HG02623 (cell line): Measurements from ENCODE around the gene TOX2.

Experiments used
- ATAC-seq: cut with Tn5 transposase; IDR thresholded peaks from one replicate; pipeline ENCODE4 v1.9.1; 2021; ENCODE audit warnings: moderate library complexity; ENCODE audit not compliant: unreplicated experiment

Gene TOX2

DNA sequence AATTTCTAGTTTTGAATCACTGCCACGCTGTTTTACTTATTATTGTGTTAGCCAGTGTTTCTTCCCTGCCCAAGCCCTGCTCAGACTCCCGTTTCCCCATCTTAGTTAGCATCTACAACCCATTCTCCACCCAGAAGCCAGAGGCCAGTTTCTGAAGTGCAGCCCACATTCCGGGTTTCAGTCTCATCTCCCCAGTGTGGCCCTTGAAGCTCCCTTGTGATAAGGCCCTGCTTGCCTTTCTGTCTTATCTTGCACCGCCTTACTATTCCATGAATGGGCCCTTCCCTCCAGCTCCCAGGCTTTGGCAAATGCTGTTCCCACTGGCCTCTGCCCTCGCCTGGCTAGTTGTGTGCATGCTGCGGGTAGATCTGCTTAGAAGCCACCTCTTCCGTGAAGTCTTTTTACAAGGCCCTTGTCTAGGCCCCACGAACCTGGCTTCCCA, 41.1 kb downstream of the TOX2 start:
- ATAC-seq, result no peak

DNA sequence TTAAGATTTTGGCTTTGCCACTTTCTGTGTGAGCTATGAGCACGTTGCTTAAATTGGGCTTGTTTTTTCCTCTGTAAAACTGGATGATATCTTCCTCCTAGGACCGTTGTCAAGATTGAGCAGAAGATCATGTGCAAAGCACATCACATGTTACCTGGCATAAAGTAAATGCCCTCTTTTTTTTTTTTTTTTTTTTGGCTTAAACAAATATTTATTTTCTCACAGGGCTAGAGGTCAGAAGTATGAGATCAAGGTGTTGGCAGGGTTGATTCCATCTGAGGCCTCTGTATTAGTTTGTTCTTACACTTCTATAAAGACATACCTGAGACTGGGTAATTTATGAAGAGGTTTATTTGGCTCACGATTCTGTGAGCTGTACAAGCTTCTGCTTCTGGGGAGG, 42.7 kb downstream of the TOX2 start:
- ATAC-seq, result no peak

DNA sequence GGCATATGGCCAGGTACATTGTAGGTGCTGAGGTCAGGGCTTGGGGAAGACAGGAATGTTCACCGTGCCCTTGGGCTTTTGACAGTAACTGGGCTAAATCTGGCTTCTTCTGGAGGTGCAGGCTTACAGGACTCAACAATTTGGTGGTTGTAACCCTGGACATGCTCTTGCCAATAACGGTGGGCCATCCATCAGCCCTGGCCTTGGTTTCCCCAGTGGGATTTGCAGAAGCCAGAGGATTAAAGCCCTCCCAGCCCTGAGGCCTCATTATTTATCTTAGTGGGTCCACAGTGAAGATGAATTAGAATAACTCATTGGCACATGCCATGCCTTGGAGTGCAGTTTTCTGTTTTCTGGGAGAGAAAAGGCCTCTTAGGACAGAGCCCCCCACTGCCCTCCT, 44.0 kb downstream of the TOX2 start:
- ATAC-seq, result no peak

DNA sequence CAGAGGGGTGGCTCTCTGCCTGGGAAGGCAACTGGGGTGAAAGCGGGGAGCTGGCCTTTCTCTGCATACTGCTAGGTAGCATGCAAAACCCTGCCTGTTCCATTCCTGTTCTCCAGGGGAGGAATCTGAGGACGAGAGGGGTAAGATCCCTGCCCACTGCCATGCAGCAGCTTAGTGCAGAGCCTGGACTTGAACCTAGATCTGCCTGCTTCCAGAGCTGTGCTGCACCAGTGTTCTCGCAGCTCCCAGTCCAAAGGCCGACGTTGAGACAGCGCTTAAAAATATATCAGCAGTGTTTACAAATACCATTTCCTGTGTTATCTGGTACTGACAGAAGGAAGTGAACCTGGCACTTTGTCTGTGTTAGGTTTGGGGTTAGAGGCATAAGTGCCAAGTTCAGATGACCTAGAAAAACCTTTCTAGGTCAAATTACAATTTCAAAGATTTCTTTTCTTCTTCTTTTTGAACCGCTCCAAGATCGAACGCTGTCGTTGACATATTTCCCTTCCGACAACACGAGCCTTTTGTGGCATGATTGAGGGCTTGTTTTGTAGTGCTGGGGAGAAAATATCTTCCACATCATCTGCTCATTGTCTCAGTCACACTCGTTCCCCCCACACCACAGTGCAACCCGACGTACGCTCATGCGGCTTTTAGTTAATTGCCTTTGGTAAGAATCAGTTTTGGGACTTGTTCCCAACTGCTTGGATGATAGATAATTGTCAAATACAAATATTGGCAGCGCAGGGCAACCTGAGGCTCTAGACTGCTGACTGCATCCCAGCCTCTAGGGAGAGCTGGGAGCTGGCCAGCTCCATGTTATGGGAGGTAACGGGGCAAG, 44.6 kb downstream of the TOX2 start:
- no peak for ATAC-seq

DNA sequence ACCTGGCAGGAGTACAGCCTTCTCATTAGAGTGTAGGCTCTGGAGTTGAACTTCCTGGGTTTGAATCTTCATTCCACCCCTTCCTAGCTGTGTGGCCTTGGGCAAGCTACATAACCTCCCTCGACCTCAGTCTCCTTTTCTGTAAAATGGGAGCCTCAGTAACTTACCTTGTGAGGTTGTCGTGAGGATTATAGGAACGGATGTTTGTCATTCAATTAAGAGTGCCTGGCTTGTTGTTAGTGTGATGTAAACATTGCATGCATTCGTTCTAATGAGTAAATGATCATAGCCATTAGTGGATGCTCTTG, 45.2 kb downstream of the TOX2 start:
- ATAC-seq, result no peak

DNA sequence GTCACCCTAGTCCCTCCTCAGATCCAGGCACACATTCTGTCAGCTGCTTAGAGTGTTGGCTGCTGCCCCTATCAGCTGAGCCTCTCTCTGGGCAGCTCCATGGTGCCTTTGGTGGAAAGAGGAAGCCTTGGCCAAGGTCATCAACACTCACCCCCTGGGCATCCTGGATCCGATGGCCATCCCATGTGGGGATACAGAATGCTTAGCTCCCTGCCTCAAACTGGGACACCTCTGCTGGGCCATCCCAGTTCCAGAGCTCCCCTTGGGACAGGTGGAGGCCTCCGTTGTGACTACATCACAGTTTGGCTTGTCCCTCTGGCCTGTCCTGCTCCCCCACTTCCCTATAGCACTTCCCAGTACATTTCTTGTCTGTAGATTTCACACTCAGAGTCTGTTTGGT, 45.6 kb downstream of the TOX2 start:
- ATAC-seq, result no peak

DNA sequence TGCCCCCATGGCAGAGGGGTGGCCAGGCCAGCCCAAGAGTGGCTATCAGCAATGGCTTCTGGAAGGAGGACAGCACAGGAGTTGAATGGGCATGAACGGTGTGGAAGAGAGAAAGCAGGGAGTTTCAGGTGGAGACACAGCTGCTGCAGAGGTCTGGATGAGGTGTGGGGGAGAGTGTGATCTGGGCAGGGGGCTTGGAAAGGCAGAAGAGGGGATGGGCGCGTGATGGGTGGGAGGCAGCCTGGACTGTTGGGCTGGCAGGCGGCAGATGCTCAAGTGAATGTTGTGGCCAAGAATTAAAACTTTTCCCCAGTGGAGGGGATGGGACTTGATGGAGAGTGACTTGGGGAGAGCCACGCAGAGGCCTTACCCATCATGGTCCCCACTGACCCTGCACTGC, 46.5 kb downstream of the TOX2 start:
- no peak for ATAC-seq

DNA sequence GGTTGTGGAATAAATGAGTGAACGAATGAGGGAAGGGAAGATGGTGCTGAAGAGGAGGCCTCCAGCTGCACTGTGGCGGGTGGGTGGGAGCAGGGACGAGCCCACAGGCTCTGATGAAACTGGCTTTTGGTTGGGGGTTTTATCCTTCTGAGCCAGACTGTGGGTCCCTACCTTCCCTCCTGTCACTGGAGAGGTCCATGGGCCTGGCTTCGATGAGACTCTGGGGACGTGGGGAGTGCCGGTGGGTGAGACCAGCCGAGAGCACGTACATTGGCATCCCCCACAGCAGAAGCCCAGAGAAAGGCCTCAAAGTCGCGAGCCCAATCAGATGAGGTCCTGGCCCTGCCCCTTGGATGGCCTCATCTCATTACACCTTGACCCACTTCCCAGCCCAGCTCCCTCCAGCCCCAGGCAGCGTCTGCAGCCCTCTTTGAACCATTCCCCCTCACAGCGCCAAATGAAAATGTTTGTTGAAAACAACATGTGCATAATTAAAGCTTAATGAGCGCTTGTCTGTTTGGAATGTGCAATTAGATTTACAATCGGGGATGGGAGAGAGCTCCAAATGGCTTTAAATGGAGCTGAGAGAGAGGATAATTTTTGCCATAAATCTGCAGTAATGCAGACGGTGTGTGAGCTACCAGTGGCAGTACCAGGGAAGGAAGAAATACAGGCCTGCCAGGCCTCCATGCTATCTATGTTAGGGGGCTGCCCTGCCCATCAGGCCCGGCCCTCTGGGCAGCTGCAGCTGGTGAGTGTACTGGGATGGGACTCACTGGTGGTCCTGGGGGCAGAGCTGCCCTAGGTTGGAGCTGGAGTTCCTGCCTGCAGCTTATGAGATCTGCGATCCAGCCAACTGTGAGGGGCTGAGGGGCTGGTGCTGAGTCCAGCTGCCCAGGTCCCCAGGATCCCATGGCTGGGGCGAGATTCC, 47.2 kb downstream of the TOX2 start:
- ATAC-seq, result no peak

DNA sequence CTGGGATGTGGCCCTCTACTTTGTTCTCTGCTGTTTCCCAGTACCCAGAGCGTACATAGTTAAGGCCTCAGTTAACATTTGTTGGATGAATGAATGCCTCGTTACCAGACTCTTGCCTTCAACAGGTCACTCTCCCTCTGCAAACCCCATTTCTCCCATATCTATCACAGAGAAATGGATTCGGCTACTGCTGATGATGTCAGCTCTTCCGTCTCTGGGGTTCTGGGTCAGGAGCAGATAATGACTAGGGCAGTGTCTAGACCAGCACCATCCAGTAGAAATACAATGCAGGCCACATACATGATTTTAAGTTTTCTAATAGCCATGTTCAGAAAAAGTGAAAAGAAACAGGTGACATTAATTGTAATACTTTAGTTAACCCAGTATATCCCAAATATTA, 47.9 kb downstream of the TOX2 start:
- ATAC-seq, result no peak

DNA sequence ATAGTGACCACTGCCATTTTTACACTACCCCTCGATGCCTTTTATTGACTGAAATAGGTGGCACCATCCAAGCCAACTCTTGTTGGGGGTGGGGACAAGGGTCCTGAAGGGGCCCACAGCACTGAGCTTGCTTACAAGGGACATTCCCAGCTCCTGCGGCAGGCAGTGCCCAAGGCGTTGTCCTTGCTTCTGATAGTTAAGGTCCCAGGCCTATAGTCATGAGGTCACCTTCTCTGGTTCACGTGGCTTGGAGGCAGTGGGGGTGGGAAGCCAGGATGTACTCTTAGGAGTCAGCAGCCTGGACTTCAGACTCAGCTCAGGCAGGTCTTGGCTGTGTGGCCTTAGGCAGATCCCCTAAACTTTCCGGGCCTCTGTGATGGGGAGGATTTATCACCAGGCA, 48.6 kb downstream of the TOX2 start:
- no peak for ATAC-seq

DNA sequence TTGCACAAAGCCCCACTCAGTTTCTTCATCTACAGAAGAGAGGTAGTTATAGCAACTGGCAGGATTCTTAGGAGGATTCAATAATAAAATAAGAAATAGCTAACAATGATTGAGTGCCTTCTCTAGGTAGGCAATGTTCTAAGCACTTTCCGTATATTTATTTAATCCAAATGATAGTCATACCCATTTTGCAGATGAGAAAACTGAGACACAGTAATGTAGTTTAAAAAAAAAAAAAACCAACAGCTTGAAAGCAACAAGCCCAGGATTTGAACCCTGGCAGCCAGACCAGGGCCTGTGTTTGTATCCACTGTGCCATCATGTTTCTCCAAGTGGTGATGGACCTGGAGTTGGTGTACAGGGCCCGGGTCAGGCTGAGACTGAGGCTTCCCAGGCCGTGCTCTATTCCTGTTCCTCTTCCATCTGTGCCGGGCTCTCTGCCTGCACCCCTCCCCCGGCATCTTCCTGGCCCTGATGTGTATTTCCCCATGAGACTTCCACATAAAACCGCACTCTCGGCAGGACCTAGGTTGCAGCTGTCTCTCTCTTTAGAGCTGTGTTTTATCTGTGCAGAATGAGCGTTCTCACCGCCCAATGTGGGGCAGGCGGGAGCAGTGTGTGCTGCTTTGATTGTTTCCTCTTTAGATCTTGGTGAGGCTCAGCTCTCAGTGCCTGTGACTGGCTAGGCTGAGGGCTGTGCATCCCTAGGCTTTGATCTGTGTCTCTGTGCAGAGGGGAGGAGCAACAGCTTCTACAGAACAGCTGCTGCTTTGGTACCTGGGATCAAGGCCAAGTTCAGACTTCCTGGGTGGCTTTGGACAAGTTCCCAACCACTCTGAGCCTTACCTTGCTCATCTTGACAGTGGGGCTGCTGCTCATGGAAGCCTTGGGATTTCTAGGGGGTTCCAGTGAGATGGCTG, 49.5 kb downstream of the TOX2 start:
- no peak for ATAC-seq

DNA sequence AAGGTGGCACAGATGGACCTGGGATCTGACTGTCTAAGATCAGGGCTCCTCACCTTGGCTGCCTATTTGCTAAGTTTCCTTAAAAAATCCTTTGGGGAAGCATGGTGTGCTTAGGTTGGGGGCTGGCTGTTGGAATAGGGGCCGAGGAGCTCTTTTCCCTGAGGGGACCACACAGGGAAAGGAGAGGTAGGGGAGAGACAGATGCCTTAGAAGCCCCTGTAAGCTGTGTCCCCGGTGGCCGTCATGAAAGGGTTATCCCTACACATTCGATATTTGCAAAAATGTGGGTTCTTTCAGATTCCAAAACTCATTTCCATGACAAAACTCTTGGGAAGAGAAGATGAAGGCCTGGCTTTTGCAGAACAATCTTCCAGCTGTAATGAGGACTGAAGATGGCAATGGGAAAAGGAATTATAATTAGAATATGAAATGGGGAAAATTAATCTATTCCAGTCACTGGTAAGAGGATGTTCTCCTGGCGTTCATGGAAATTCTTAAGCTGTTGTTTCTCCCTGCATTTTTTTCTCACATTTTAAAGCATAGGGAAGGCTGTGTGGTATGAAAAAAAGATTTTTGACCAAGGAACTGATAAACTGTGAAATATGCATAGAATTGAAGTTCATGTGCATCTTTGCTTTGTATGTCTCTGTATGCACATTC, 53.8 kb downstream of the TOX2 start:
- no peak for ATAC-seq

DNA sequence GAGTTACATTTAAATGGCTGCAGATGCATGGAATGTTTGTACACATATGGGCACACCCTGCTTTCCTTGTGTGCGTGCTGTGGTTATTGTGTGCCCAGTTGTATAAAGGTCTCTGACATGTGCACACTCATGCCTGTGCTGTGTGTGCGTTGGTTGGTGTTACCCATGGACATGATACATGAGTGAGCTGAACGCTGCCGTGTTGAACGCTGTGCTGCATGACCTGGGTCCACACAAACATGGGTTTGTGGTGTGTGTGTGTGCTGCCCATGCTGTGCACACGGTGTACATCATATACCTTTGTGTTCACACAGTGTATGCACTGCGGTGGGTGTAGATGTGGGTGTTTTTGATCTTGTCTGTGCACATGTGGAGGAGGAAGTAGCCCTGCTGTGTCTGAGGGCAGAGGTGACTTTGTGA, 54.4 kb downstream of the TOX2 start:
- no peak for ATAC-seq

DNA sequence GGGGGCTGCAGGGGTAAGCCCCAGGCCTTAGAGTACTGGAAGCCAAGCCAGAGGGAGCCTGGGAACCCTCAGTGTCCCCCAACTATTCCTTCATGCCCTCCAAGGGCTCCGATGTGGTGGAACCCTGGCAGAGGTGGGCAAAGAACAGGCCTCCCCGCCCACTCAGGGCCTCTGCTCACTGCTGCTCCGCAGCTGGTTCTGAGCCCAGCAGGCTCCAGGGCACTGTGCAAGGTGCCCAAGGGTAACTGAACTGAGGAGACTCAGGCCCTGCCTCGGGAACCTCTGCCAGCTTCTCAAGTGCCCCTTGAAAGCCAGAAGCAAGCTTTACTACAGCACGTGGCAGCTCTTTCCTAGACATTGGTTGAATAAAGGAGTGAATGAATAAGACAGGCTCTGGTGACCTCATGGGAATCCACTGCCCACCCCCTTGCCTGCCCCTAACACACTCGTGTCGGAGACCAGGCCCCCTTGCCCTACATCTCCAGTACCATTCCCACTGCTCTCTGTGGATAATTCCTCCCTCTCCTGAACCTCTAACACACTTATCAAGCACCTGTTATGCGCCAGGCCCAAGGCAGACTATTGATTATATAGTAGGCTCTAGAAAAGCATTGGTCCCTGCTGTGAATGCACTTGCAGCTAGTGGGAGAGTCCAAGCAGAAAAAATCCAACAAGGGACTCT, 55.0 kb downstream of the TOX2 start:
- no peak for ATAC-seq

DNA sequence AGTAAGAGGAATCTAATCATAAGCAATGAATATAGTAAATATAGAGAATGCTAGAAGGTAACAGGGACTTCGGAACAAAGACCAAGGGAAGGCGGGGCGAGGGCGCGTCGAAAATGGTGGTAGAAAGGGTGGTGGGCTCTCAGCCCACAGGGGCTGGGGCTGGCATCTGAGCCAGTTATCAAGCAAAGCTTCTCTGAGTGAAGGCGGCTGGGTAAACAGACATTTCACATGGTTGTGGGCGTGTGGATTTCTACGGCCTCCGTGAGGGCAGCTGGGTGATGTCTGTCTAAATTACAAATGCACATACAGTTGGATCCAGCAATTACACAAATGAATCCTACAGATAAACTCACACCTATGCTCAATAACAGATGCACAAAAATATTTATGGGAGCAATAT, 56.6 kb downstream of the TOX2 start:
- ATAC-seq, result no peak

DNA sequence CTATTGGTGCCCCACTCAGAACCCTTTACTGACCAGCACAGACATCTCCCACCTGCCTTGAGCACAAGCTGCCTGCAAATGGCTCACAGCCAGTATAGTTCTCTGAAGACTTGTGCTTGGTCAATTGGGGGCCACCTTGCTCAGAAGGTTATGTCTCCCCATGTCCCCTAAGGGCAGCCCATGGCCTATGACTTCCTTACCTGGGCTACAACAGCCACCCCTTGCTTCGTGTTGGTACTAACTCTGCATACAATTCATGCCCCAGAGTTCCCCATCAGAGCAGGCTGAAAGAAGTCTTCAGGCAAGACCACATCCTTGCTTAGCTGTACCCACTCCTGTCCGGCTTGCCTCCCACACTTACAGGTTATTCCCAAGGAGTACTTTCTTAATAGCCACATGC, 57.4 kb downstream of the TOX2 start:
- ATAC-seq, result no peak

DNA sequence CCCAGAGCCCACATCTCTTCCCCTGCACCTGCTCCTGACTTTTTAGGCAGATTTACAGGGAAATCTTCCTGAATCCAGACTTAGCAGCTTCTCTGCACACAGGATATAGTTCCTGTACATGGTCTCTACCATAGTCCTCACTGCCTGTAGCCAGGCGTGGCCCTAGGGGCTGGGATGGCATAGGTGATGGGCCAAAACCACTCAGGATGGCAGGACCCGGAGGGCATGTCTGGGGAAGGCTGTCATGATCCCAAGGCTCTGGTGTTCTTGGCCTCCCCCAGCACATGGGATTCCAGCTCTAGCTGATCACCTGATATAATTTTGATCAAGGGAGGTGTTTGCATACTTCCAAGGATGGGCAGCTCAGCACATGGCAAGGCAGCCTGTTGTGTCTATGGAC, 58.0 kb downstream of the TOX2 start:
- no peak for ATAC-seq

DNA sequence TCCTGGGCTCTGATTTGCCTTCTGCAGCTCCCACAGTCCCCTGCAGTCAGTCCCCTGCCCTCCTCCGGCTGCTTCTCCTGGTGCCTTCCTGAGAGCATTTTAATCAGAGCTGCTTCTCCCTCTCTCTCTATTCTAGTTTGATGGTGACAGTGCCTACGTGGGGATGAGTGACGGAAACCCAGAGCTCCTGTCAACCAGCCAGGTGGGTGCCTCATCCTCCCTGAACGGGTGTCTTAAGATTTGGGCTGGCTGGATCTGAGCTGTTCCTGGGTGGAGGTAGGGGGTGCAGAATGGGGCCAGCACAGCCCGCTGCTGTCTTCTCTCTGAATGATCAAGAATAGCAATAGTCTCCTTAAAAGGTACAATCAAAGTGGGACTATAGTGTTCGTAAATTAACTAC, 58.6 kb downstream of the TOX2 start:
- no peak for ATAC-seq

DNA sequence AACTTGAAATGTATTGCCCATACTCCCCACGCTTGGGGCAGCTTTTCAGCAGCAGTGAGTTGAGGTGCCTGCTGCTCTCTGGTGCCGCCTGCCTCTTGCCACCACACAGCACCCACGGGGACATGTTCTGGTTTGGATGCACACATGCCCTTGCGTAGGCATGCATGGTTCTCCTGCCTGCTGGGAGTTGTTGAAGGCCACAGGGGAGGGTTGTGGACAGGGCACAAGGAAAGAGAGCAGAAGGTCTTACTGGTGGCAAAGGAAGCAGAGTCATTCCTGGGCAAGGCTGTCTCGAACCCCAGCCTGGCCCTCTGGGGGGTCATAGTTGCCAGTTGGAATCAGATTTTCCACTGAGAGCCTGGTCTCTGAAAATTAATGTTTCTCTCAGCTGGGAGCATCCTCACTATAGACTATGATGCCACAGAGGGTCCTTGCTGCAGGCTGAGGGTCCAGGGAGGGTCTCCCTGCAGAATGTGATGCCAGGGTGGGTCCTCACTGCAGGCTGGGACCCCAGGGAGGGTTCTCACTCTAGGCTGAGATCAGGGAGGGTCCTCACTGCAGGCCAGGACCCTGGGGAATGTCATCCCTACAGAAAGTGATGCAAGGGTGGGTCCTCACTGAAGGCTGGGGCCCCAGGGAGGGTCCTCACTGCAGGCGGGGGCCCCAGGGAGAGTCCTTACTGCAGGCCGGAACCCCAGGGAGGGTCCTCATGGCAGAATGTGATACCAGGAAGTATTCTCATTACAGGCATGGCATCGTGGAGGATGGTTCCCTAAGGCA, 59.2 kb downstream of the TOX2 start:
- ATAC-seq, result no peak
